SU-DHL-6 (cell line): ENCODE measurements around the gene PFKFB2.

Source experiments
- EZH2phosphoT487 ChIP-seq: fragments of 200-600 bp; sonication (generic), shearing (Covaris generic); conservative IDR thresholded peaks from 2 replicates; pipeline ENCODE4 v1.6.1; 2018; ENCODE audit warnings: mild to moderate bottlenecking, antibody characterized with exemption, low read length, moderate library complexity, mixed read lengths
- TF ChIP-seq, protein P1 (sequence below): fragments of 200-600 bp; sonication (generic); IDR thresholded peaks from one replicate; pipeline ENCODE4 v1.5.1; 2017; ENCODE audit warnings: antibody characterized with exemption, mild to moderate bottlenecking, low read length, moderate library complexity; ENCODE audit not compliant: insufficient read depth, poor library complexity, severe bottlenecking

GRCh38 chr1:207102146-207102545 is 49.1 kb downstream of the PFKFB2 start:
- TF ChIP-seq, protein P1, sequence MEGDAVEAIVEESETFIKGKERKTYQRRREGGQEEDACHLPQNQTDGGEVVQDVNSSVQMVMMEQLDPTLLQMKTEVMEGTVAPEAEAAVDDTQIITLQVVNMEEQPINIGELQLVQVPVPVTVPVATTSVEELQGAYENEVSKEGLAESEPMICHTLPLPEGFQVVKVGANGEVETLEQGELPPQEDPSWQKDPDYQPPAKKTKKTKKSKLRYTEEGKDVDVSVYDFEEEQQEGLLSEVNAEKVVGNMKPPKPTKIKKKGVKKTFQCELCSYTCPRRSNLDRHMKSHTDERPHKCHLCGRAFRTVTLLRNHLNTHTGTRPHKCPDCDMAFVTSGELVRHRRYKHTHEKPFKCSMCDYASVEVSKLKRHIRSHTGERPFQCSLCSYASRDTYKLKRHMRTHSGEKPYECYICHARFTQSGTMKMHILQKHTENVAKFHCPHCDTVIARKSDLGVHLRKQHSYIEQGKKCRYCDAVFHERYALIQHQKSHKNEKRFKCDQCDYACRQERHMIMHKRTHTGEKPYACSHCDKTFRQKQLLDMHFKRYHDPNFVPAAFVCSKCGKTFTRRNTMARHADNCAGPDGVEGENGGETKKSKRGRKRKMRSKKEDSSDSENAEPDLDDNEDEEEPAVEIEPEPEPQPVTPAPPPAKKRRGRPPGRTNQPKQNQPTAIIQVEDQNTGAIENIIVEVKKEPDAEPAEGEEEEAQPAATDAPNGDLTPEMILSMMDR = no peak
- no peak for TF ChIP-seq EZH2phosphoT487
